Measurements from ENCODE around the gene TMEM134.

Gene TMEM134

DNA sequence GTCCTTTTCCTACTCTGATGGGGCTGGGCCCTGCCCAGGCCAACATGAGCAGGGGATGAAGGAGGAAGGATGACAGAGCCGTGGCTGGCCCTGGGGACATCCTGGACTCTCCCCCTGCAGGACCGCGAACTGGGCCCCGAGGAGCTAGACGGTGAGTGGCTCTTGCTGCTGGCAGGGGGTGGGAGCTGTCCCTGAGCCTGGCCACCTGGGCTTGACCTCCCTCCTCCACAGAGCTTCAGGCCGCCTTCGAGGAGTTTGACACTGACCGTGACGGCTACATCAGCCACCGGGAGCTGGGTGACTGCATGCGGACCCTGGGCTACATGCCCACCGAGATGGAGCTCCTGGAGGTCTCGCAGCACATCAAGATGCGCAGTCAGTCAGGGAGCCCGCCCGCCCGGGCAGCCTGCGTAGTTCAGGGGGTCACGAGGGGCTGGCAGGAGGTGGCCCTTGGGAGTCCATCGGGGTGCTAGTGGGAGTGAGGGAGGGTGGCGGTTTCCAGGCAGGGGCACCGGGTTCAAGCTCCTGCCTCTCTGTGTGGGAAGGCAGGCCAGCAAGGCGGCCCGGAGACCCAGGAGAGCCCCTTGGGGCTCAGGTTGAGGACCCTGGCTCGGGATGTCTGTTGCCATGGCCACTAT lies 12.9 kb downstream of the TMEM134 start:
- no peak for DNase-seq

DNA sequence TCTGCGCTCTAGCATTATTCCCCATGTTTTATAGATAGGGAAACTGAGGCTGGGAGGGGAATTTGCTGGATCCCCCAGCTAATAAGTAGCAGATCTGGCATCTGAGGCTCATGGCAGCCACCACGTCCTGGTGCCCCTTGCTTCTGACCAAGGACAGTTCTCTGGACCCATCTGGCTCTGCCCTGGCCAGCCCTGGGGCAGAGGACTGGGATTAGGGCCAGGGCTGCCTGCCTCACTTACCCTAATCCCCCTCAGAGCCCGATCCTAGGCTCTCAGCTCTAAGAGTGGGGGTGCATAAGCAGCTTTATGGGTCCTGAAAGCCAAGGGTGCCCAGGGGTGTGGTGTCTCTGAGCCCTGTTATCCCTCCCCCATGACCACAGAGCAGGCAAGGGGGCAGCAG lies 14.0 kb downstream of the TMEM134 start, which contains the start of gene CABP4:
TSS of gene CABP4 (plus strand) at position 301 of the 400 bp plus-strand sequence. CDS start at position 371, 70 bp downstream.
- no peak for DNase-seq

DNA sequence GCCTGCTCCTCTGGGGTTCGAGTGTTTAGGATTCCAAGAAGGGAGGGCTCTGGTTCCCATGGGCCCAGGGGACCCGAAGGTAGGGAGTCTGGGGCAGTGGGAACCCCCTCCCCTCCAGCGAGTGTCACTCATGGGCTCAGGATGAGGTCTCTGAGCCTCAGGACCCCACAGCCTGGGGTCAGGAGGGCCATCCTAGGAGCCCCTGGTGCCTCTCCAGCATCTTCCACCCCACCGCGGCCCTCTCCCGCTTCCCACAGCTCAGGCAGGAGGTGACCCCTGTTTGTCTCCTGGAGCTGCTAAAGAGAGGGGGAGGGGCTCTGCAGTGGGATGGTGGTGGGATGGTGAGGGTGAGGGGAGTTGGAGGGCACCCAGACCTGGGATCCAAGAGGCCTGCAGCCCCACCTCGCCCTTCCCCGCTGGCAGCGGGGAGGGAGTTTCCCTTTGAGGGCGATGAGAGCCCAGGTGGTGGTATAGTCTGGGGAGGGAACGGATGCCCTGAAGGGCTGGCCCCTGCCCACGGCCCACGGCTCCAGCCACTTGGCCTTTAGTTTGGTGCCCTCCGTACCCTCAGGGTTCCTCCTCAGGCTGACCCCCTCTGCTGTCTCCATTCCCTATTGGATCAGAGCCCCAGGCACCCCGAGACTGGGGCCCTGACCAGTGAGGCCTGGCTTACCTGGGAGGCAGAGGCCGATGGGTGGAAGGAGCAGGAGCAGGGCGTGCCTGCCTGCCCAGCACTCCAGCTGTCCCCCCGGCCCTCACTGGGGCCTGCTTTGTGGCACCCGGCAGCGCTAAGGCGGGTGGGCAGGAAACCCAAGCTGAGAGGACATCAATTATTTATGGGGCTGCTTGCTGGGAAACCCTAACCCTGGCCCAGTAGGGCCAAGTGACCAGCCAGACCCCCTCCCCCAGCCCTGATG lies 15.0 kb downstream of the TMEM134 start:
- DNase-seq: no peak

DNA sequence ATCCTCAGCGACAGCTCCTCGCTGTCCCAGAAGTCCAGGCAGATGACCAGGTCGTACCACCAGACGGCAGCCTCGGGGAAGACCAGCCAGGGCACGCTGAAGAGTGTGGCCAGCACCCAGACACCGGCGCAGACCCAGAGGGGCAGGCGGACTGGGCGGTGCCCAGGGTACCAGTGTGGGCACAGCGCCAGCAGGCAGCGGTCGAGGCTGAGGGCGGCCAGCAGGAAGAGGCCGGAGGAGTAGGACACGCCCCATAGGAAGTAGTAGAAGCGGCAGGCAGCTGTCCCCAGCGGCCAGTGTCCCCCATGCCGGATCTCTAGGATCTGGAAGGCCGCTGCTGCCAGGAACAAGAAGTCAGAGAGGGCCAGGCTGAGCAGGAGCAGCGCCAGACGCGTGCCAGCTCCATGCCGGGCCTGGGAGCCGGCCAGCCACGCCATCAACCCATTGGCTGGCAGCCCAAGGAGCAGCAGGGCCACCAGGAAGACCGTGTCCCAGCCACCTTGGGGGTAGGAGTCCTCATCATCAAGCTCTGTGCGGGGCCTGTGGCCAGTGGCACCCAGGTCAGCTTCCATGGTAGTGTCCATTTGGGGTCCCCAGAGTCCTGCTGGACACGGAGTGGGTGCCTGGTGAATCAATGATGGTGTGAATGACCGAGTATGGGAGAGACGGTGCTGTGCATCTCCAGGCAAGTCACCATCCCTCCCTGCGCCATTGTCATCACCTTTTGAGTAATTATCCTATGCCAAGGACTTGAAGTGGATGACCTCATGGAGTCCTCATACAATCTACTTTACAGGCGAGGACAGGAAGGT lies 16.7 kb downstream of the TMEM134 start, which contains the start of gene GPR152:
TSS of gene GPR152 (minus strand) at position 589 of the 812 bp plus-strand sequence. CDS start at position 584, 5 bp downstream.
- no peak for DNase-seq

DNA sequence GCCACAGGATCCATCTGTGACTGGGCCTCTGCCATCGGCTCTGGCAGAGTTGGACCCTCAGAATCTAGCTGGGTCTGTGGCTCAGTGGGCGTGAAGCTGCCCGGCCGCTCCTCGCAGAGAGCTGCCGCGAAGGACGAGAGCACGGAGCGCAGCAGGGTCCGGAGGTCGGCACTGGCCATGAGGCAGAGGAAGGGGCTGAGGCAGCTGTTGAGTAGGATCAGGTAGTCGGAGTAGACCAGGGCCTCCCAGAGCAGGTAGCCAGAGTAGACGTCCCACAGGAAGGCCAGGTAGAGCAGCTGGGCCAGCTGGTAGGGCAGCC lies 17.4 kb downstream of the TMEM134 start:
- DNase-seq: no peak

DNA sequence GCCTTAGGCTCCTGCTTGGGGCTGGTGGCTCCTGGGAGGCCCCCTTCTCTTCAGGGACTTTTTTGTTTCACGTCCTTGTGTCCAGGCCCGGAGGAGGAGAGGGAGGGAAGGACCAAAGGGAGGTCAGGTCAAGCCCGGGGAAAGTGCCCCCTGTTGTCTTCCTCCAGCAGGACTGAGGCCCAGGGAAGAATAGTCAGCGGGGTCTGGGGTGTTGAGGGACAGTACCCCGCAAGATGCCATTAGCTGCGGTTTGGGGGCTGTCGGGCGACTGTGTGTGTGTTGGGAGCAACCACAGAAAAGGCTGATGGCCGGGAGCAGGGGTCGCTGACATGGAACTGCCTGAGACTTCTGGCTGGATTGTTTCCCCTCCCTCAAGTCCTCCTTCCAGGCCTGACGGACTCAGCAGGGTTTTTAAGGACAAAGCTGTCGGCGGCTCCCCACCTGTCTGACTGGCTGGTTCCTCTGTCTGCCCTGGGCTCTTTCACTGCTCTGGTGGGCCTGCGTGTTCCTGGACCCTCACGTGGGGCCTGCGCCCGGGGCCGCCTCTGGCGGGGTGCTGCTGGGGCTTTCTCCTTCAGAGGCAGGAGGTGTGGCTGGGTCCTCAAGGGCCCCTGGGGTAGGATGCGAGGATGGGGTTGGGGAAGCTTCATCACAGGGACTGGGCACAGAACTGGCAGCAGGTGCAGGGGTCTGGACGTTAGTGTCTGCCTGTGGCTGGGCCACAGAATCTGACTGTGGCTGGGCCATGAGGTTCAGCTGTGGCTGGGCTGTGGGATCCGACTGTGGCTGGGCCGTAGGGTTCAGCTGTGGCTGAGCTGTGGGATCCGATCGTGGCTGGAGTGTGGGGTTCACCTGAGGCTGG lies 18.0 kb downstream of the TMEM134 start:
- no peak for DNase-seq

DNA sequence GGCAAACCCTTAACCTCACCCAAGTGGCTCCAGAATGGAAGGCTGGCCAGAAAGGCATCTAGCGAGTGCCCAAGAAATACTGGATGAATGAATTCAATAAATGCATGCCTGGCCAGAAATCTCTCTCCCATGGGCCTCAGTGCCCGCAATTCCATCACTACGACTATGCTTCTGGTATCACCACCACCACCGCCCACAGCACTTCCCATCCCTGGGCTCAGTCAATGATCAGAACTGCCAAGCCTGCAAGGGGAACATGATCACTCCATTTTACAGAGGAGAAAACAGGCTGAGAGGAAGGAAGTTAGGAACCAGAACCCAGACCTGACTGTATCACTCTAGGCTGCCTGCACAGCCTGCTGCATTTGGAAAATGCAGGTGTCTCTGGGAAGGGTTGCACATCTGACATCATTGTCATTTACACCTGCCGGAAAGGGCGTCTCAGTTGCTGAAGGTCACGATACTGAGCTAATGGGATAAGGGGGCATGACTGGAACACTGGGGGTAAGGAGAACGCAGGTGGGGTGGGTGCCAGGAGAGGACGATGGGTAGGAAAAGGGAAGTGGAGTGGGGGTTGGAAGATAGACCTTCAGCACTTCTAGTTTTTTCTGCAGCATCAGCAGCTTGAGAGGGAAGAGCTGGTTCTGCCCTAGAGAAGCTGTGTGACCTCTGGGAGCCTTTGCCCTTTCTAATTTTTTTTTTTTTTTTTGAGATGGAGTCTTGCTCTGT lies 19.8 kb downstream of the TMEM134 start:
- no peak for DNase-seq

- no peak for DNase-seq
Measured at GRCh38 chr11:67448220-67448609, 20.8 kb downstream of the TMEM134 start.

- DNase-seq: no peak
Measured at GRCh38 chr11:67445515-67445914, 23.5 kb downstream of the TMEM134 start.

DNA sequence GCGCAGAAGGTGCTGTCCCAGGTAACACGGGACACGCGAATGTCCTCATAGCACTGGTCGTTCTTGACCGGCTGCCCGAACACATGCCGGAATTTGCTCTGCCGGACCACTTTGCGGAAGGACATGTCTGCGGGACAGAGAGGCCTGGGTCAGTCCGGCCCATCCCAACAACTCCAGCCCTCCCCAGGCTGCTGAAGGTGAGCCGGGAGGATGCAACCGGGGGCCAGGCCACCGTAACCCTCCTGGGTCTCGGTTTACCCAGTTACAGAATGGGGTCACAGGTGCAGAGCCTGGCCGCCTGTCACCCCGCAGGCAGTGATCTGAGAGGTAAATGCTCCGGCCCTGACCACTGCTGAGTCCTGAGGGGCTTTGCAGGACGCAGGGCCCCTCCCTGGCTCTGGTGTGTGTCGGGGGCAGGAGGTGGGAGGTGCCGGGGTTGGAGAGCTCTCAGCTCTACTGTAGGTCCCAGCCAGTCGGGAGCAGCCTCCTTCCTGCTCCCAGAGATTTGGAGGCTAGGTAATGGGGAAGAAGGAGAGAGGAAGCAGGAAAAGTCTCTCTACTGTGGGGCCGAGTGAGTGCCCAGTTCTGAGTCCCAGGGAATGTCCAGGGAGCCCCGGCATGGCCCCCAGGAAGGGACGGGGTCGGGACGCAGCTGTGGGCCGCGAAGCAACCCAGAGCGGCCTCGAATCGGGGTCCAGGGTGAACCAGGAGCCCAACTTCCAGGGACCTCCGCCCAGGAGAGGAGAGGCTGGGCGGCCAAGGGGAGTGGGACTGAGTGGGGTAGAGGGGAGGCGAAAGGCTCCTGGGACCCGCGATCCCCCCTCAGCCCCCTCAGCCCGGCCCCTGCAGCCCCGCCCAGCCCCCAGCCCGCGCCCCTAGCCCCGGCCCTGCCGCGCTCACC lies 26.3 kb downstream of the TMEM134 start:
- DNase-seq: no peak

DNA sequence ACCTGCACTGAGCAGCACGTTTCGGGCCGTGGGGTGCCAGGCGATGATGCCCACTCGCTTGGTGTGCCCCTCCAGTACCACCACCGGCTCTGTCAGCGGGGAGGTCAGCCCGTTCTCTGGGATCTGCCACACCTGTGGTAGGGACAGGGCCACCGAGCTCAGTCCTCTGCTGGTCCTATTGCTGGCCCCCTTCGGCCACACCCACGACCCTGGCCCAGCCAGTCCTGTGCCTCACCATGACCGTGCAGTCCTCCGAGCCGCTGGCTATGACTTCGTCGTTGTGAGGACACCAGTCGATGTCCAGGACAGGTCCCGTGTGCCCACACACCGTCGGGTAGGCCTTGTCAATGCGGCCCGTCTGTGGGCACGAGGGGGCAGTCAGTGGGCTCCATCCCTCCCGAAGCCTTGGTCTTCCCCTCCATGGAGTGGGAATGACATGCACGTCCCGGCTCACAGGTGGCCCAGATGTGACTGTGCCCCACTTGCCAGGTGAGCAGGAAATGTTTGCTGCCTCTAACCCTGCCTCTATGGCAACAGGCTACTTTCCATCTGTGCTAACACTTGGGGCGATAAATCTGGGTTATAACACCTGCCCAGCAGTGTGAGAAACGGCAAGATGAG lies 27.2 kb downstream of the TMEM134 start:
- no peak for DNase-seq

DNA sequence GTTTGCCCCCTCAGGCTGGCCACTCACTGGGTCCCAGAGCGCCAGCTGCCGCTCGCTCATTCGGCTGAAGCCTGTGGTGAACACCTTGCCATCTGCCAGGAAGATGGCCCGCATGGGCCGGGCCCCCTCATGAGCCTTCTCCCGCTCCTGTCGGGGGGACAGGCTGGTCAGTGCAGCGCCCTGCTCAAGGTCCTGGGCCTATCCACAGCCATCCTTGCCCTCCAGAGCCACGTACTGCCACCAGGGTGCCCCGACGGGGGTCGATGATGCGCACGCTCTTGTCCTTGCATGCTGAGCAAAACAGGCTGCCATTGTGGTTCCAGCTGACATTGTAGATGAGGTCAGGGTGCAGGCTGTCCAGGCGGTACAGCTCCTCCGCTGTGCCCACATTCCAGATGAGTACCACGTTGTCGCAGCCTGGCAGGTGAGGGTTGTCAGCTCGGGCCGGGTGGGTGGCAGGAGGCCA lies 27.9 kb downstream of the TMEM134 start:
- DNase-seq: no peak

- DNase-seq: no peak
Measured at GRCh38 chr11:67440229-67441097, 28.6 kb downstream of the TMEM134 start.

DNA sequence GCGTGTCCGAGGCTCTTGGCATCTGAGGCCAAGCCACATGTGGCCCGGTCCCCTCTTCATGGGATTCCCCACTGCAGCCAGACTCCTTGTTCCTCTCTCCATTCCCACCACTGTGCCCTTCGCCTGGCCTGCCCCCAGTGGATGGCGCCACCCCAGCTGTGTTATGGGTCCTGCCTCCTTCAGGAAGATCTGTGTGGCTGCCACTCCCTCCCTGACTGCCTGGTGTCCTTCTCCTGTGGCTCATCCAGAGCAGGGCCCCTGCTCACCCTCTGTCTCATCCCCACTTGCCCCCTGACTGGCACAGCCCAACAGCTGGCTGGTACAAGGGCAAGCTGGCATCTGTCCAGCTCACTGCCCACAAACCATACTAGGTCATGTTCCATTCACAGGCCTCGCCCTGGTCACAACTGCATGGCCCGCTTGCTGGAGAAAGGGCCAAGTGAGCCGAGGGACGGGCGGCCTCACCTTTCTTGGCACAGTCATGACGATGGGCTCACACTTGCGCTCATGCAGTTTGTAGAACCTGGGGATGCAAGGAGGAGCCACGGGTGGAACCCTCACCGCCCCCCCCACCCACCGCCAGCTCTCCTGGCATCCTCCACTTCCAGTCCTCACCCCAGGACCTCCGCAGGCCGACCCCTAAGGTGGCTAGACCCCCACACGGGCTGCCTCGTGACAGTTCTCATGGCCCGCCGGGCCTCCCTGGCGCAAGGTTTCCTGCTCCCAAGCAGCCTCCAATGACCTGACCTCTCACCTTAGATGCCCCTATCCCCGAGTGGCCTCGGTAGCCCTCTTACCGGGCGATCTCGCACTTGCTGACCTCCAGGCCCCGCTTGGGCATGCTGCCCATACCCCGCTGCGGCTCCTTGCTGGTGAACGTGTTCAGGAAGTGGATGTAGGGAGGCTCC lies 29.5 kb downstream of the TMEM134 start:
- DNase-seq: peak; percentile 65

DNA sequence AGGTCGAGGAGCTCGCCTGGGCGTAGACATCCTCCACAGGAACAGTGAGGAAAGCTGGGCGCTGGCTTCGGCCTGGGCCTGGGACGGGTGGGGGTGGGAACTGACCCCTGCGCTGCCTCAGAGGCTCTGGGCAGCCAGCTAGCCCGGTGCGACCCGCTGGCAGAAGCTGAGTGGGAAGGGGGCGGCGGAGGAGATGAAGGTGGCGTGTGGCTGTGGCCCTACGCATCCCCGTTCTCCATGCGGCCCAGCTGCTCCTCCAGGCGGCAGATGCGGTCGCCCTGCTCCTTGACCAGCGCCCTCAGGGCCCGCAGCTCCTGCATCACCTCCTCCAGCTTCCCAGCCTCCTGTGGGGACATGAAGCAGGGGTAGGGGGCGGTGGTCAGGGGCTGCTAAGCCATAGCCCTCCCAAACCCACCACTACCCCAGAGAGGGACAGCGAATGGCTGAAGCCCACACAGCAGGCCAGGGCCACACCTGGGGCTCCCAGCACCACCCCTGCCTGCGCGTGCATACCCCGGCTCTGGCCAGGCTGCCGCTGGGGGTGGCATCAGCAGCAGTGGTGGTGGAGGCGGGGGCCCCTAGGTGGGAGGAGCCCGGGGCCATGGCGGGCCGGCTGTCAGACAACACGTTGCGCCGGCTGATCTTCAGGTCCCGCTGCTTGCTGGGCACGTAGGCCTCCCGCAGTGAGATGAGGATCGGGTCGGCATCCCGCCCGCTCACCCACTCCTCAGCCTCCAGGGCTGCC lies 30.7 kb downstream of the TMEM134 start:
- DNase-seq: peak; percentile 91

GRCh38 chr11:67437809-67438157 lies 31.3 kb downstream of the TMEM134 start:
- DNase-seq: no peak

Data from activated CD4-positive, alpha-beta T cell treated with anti-CD3 and anti-CD28 coated beads for 48 hours (primary cell).